HG02970 (cell line): ENCODE data around the gene ACRV1.
"Not testable (repeated sequence)": the region's sequence is repeated elsewhere in the genome, so short reads cannot be mapped to it uniquely, and the experiment has no call there.

Experiments used
- ATAC-seq: cut with Tn5 transposase; IDR thresholded peaks from one replicate; pipeline ENCODE4 v1.9.1; 2021; ENCODE audit warnings: mild to moderate bottlenecking, moderate library complexity, moderate number of reproducible peaks; ENCODE audit not compliant: unreplicated experiment, low FRiP score

Gene ACRV1, protein sequence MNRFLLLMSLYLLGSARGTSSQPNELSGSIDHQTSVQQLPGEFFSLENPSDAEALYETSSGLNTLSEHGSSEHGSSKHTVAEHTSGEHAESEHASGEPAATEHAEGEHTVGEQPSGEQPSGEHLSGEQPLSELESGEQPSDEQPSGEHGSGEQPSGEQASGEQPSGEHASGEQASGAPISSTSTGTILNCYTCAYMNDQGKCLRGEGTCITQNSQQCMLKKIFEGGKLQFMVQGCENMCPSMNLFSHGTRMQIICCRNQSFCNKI

GRCh38 chr11:125680747-125681146 is at the start of gene ACRV1:
Gene ACRV1 (minus strand): TSS chr11:125680847. CDS start chr11:125680780, 67 bp downstream.
- no peak for ATAC-seq

- no peak for ATAC-seq
Measured at GRCh38 chr11:125728969-125729368, 48.3 kb upstream of the ACRV1 start.

DNA sequence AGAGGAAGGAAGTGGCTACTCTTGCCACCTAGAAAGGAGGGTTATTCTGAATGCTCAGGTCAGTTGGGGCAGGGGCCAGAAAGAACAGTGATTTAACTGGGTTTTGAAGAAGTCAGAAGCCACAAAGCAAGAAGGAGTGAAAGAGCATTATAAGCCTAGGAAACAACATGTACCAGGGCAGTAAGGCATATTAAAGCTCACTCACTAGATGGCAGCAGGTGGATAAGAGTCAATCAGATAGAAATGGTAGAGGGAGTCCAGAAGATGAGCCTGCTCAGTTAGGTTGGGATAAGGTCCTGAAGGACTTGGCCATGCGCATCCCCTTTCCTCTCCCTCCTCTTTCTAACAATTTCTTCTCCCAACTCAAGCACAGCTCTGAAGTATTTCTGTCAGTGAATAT is 43.5 kb upstream of the ACRV1 start:
- no peak for ATAC-seq

- no peak for ATAC-seq
Measured at GRCh38 chr11:125720781-125721180, 40.1 kb upstream of the ACRV1 start.

- ATAC-seq, result not testable (repeated sequence)
Measured at GRCh38 chr11:125704686-125705085, 24.0 kb upstream of the ACRV1 start.

DNA sequence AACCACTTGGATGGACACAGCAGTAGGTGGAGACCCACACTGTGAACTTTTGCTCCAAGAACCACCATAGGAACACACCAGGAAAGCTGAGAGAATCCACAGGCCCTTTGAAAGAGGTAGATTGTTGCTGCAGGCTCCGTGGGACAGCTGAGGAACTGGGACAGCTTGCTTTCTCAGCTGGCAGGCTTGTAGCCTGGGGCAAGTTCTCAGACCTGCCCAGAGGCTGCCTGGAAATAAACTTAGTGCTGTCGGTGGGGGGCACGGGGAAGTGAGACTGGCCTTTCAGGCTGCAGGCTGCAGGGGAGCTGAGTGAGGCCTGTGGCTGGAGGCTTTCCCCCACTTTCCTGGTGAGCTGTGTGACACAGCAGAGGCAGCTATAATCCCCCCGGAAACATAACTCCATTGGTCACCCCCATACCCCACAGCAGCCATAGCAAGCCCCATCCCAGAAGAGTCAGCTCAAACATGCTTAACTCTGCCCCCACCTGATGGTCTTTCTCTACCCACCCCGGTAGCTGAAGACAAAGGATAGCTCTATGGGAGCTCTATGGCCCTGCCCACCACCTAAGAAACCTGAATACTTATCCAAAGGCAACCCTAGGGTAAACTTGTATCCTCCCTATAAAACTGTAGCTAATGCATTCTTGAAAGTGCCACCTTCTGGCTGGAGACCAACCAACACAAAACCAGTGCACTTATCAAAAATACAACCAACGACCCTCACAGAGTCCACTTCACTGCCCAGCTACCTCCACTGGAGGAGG is 21.4 kb upstream of the ACRV1 start:
- ATAC-seq, result no peak

DNA sequence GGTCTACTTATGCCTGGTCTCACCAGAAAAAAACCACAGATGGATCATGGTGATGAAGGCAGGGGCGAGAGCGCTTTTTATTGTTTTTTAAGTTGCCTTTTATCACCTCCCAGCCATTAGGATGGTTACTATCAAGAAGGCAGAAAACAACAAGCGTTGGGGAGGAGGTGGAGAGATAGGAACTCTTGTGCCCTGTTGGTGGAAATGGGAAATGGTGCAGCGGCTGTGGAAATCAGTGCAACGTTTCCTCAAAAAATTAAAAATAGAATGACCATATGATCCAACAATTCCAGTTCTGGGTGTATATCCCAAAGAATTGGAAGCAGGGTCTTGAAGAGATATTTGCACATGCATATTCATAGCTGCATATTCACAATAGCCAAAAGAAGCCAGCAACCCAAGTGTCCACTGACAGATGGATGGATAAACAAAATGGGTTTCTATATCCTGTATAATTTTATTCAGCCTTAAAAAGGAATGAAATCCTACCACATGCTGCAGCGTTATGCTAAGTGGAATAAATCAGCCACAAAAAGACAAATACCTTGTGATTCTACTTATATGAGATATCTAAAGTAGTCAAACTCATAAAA is 20.5 kb upstream of the ACRV1 start:
- ATAC-seq, result no peak

DNA sequence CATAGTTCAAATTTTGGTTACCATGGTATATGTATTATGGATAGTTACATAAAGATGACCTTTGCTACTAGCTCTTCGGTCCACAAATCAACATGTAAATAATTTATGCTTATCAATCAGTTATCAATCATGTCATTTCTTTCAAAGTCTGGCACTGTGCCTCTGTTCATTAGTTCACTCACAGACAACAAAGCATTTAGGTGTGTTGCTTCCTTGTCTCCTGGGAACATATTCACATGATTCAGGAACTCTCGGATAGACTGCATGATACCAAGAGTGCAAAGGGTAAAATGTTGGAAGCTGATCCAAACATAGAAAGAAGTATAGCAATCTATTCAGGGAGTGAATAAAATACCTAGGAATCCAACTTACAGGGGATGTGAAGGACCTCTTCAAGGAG is 14.3 kb upstream of the ACRV1 start:
- no peak for ATAC-seq

- ATAC-seq, result no peak
Measured at GRCh38 chr11:125692887-125693286, 12.2 kb upstream of the ACRV1 start.

- ATAC-seq, result no peak
Measured at GRCh38 chr11:125690006-125690405, 9.4 kb upstream of the ACRV1 start.

DNA sequence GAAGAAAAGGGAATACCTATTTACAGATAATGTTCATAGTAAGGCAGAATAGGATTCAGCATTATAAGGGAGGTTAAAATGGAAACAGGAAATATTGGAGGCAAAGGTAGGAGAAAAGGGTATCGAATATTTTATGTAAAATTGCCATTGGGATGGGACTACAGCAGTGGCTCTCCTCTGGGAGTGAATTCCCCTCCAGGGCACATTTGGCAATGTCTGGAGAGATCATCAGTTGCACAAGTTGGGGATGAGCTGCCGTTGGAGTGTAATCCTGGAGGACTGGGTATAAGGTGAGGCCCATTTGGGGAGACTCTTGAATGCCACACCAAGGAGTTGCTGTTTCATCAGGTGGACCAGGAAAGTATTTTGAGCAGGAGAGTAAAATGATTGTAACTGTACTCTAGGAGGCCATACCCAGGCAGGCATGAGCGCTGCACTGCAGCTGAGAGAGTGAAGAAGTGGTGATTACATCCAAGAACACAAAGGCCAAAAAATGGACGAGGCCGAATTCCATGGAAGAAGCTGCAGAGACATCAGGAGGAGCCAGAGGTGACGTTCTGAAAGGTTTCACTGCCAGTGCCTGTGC is 8.7 kb upstream of the ACRV1 start:
- no peak for ATAC-seq

DNA sequence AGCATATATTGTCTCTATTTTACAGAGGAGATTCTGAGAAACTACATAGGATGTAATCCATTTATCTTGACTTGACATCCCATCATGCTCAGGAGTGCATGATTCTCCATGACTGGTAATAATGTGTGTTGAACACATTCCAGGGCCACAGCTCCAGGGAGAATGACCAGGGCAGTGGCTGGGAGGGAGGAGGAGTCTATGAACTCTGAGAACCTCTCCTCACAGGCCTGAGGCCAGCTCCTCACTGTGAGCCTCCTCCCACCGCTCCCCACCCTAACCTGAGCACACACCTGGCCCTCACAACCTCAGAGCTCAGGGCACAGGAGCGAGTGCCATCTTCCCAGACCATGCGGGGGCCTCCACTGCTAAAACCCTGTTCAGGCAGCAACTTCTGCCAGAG is 8.0 kb upstream of the ACRV1 start:
- no peak for ATAC-seq

GRCh38 chr11:125688066-125688465 is 7.4 kb upstream of the ACRV1 start:
- ATAC-seq, result no peak

DNA sequence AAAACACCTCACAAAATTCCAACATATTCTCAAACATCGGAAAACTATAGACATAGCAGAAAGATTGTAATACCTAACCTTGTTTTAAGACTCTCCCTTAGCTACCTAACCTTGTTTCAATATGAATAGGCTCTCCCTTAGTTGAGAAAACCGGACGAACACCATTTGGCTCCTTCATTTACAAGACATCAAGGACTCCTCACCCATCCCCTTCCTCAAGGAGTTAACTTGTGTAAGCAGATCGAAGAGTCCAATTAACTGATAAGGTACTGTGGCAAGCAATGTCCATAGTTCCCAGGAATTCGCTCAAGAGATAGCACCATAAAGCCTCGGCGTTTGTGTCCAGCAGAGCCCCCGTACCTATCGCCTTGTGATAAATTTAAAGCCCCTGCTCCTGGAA is 4.6 kb upstream of the ACRV1 start:
- no peak for ATAC-seq

- no peak for ATAC-seq
Measured at GRCh38 chr11:125679837-125680236, 810 bp downstream of the ACRV1 start.

- ATAC-seq, result no peak
Measured at GRCh38 chr11:125679397-125679796, 1.2 kb downstream of the ACRV1 start.

- ATAC-seq, result no peak
Measured at GRCh38 chr11:125675196-125675595, 5.5 kb downstream of the ACRV1 start.

DNA sequence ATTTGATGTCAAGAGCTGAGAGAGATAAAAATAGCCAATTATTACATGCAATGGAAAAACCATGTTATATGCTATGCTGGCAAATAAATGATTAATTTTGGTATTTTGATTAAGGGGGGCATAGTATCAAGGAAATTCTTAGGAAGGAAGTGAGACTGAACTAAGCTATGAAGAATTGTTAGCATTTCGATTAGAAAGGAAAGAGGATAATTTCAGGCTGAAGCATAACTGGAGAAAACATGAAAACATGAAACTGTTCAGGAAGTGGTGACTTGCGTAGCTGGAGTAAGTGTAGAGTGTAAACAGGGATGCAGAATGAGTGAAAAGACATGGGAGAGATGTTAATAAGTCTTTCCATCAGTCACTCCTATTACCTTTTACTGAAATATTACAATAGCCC is 6.4 kb downstream of the ACRV1 start:
- no peak for ATAC-seq

- no peak for ATAC-seq
Measured at GRCh38 chr11:125671561-125671960, 9.1 kb downstream of the ACRV1 start.

- ATAC-seq, result no peak
Measured at GRCh38 chr11:125670172-125670571, 10.5 kb downstream of the ACRV1 start.

- no peak for ATAC-seq
Measured at GRCh38 chr11:125667151-125667550, 13.5 kb downstream of the ACRV1 start.
